Putamen (tissue), 1 donor: ENCODE measurements around the gene CCDC51.

ENCODE experiments used
- DNase-seq: peaks from one replicate; pipeline ENCODE4 v3.0.0-alpha.2; 2016; ENCODE audit warnings: low spot score

The CCDC51 gene

GRCh38 chr3:48433472-48434118, 6.3 kb downstream of the CCDC51 start:
- no peak for DNase-seq

GRCh38 chr3:48432411-48433371, 7.2 kb downstream of the CCDC51 start:
- DNase-seq, result no peak

GRCh38 chr3:48431224-48432029, 8.5 kb downstream of the CCDC51 start:
- no peak for DNase-seq

GRCh38 chr3:48430708-48431101, 9.2 kb downstream of the CCDC51 start:
- DNase-seq, result no peak

GRCh38 chr3:48429960-48430707, 9.8 kb downstream of the CCDC51 start, which contains the start of gene PLXNB1:
PLXNB1 (minus strand) TSS chr3:48430086; CDS start chr3:48424611, 5,475 bp downstream.
- DNase-seq, result no peak

GRCh38 chr3:48429317-48429959, 10.5 kb downstream of the CCDC51 start:
- DNase-seq, result peak; percentile 84

- DNase-seq, result peak; percentile 25
Measured at GRCh38 chr3:48428572-48429316, 11.2 kb downstream of the CCDC51 start.

GRCh38 chr3:48428088-48428571, 11.8 kb downstream of the CCDC51 start:
- no peak for DNase-seq

GRCh38 chr3:48427630-48427962, 12.3 kb downstream of the CCDC51 start:
- no peak for DNase-seq

GRCh38 chr3:48426944-48427629, 12.8 kb downstream of the CCDC51 start:
- DNase-seq, result no peak

GRCh38 chr3:48426401-48426909, 13.5 kb downstream of the CCDC51 start:
- DNase-seq, result peak; percentile 96

GRCh38 chr3:48425281-48425812, 14.6 kb downstream of the CCDC51 start:
- DNase-seq, result peak; percentile 75

- no peak for DNase-seq
Measured at GRCh38 chr3:48423883-48424695, 15.8 kb downstream of the CCDC51 start.

- DNase-seq, result peak; percentile 64
Measured at GRCh38 chr3:48423241-48423882, 16.6 kb downstream of the CCDC51 start.

- no peak for DNase-seq
Measured at GRCh38 chr3:48422681-48423080, 17.2 kb downstream of the CCDC51 start.

GRCh38 chr3:48422272-48422671, 17.6 kb downstream of the CCDC51 start:
- DNase-seq, result no peak

GRCh38 chr3:48420561-48420960, 19.4 kb downstream of the CCDC51 start:
- DNase-seq, result no peak

GRCh38 chr3:48419597-48419996, 20.3 kb downstream of the CCDC51 start:
- no peak for DNase-seq
